SH-SY5Y (cell line): ENCODE measurements around the gene CLIC1.

Experiments used
- GATA2 ChIP-seq: IDR thresholded peaks from 2 replicates; pipeline ENCODE4 v1.6.1; 2011; ENCODE audit warnings: mild to moderate bottlenecking, low read depth, low read length
- GATA3 ChIP-seq: IDR thresholded peaks from 2 replicates; pipeline ENCODE4 v1.6.1; 2011; ENCODE audit warnings: low read depth, mild to moderate bottlenecking, low read length, moderate library complexity

GRCh38 chr6:31785475-31785874 is 49.1 kb upstream of the CLIC1 start:
- TF ChIP-seq GATA2 (no peak), GATA3 (no peak)
